Fibroblast of lung (primary cell): Measurements from ENCODE around the gene DEPDC5. TPM values are rescaled to one million over a fixed set of nuclear protein-coding genes. Genes with fewer than 3 reads are reported as not detected.

ENCODE experiments used
- DNase-seq, 2 donors: peaks; one replicate each; pipeline versions ENCODE4 v3.0.0 to v3.0.0-alpha.2; 2010; ENCODE audit warnings: low read depth in 2 of 2
- H2AFZ ChIP-seq: 2 replicates; pipeline ENCODE4 v1.5.1; 2012; ENCODE audit warnings: low read length, control low read depth, inconsistent platforms
- H3K27ac ChIP-seq: 2 replicates; pipeline ENCODE4 v1.5.1; 2011; ENCODE audit warnings: low read length, control low read depth; ENCODE audit not compliant: insufficient read depth
- H3K27me3 ChIP-seq: 2 replicates; pipeline ENCODE4 v1.5.1; 2011; ENCODE audit warnings: mild to moderate bottlenecking, low read length; ENCODE audit not compliant: control insufficient read depth, insufficient read depth
- H3K36me3 ChIP-seq: 2 replicates; pipeline ENCODE4 v1.5.1; 2011; ENCODE audit warnings: low read length; ENCODE audit not compliant: control insufficient read depth, insufficient read depth
- H3K4me1 ChIP-seq: 2 replicates; pipeline ENCODE4 v1.5.1; 2011; ENCODE audit warnings: low read length; ENCODE audit not compliant: control insufficient read depth, insufficient read depth; ENCODE audit errors: extremely low read depth
- H3K4me2 ChIP-seq: 2 replicates; pipeline ENCODE4 v1.5.1; 2011; ENCODE audit warnings: low read length, control low read depth; ENCODE audit not compliant: insufficient read depth; ENCODE audit errors: extremely low read depth
- H3K4me3 ChIP-seq, 4 experiments: fragments of 200-600 bp in 1 of 4; sonication (generic) in 1 of 4; replicated peaks in 1 of 4; 2 replicates each; pipeline ENCODE4 v1.5.1; 2011 to 2016; ENCODE audit warnings: low read length in 4 of 4, low read depth in 3 of 4, mild to moderate bottlenecking in 3 of 4, control low read depth in 2 of 4, inconsistent platforms in 1 of 4, mixed read lengths in 1 of 4; ENCODE audit not compliant: insufficient read depth in 1 of 4; ENCODE audit errors: control extremely low read depth in 1 of 4
- H3K79me2 ChIP-seq: 2 replicates; pipeline ENCODE4 v1.5.1; 2012; ENCODE audit warnings: mild to moderate bottlenecking, low read length, inconsistent platforms; ENCODE audit not compliant: control insufficient read depth, insufficient read depth
- H3K9ac ChIP-seq: 2 replicates; pipeline ENCODE4 v1.5.1; 2011; ENCODE audit warnings: mild to moderate bottlenecking, low read length, control low read depth; ENCODE audit not compliant: insufficient read depth
- H3K9me3 ChIP-seq: 2 replicates; pipeline ENCODE4 v1.5.1; 2012; ENCODE audit warnings: low read depth, low read length; ENCODE audit not compliant: control insufficient read depth, insufficient read depth
- H4K20me1 ChIP-seq: 2 replicates; pipeline ENCODE4 v1.5.1; 2011; ENCODE audit warnings: low read length; ENCODE audit not compliant: control insufficient read depth, insufficient read depth; ENCODE audit errors: extremely low read depth
- EZH2 ChIP-seq: IDR thresholded peaks from 2 replicates; pipeline ENCODE4 v1.5.1; 2012; ENCODE audit warnings: low read length, control low read depth, mild to moderate bottlenecking; ENCODE audit errors: missing control alignments
- polyA plus RNA-seq, 2 donors: library from polyadenylated mRNA; depleted of rRNA in 1 of 2; stranded (reverse) in 1 of 2; unstranded in 1 of 2; fragments of >200 nt; gene quantifications; 2 replicates each; pipeline ENCODE4 v1.2.1, GENCODE V29; 2011 to 2012; ENCODE audit warnings: missing spikeins in 1 of 2
- total RNA-seq: library from RNA; depleted of rRNA; stranded (reverse); fragments of >200 nt; gene quantifications from 2 replicates; pipeline ENCODE4 v1.2.1, GENCODE V29; 2014
- TF ChIP-seq, protein P1 (sequence below), 2 donors: IDR thresholded peaks in 1 of 2; conservative IDR thresholded peaks in 1 of 2; 1 replicate in 1 of 2; 2 replicates in 1 of 2; pipeline ENCODE4 v1.5.1; 2011 to 2012; ENCODE audit warnings: low read length in 2 of 2, control low read depth in 1 of 2, inconsistent platforms in 1 of 2, low read depth in 1 of 2, mild to moderate bottlenecking in 1 of 2

The DEPDC5 gene
- total and polyA plus RNA-seq, 2 donors (not counting 1 experiment from before 2014, with no cell fraction given): 10.4 to 10.7 TPM

DNA sequence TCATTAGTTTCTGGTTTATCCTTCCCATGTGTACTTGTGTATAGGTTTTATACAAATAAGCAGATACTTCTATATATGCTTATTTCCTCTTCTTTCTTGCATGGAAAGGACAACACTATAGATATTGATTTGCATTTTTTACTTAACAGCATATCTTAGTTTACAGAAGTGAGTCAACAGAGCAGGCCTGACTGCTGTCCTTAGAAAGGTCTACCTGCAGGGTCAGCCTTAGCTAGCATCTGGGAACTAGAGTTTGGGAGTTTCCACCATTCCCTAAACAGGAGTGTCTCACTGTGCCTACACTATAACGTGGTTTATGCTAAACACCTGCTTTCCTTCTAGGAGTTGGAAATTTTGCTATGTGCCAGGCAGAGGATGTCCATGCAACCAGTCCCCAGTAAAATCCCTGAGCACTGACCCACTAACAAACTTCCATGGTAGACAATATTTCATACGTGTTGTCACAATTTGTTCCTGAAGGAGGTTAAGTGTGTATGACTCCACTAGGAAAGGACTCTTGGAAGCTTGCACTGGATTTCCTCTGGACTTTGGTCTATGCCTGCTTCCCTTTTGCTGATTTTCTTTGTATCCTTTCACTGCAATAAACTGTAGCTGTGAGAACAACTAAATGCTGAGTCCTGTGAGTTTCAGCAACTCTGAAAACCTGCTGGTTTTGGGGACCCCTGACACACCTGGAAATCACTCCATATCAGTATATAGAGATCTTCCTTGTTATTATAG, 21.6 kb upstream of the DEPDC5 start:
- no peak for TF ChIP-seq EZH2
- TF ChIP-seq, protein P1, sequence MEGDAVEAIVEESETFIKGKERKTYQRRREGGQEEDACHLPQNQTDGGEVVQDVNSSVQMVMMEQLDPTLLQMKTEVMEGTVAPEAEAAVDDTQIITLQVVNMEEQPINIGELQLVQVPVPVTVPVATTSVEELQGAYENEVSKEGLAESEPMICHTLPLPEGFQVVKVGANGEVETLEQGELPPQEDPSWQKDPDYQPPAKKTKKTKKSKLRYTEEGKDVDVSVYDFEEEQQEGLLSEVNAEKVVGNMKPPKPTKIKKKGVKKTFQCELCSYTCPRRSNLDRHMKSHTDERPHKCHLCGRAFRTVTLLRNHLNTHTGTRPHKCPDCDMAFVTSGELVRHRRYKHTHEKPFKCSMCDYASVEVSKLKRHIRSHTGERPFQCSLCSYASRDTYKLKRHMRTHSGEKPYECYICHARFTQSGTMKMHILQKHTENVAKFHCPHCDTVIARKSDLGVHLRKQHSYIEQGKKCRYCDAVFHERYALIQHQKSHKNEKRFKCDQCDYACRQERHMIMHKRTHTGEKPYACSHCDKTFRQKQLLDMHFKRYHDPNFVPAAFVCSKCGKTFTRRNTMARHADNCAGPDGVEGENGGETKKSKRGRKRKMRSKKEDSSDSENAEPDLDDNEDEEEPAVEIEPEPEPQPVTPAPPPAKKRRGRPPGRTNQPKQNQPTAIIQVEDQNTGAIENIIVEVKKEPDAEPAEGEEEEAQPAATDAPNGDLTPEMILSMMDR (conservative IDR thresholded peaks at IDR 0.05 in 1 of 2, IDR thresholded peaks at IDR 0.05 in 1 of 2; ENCODE audit: low read depth in 1 of 2, low read length in 2 of 2): no peak
- no peaks in the 10 kb centered on the region for H3K9me3 ChIP-seq

DNA sequence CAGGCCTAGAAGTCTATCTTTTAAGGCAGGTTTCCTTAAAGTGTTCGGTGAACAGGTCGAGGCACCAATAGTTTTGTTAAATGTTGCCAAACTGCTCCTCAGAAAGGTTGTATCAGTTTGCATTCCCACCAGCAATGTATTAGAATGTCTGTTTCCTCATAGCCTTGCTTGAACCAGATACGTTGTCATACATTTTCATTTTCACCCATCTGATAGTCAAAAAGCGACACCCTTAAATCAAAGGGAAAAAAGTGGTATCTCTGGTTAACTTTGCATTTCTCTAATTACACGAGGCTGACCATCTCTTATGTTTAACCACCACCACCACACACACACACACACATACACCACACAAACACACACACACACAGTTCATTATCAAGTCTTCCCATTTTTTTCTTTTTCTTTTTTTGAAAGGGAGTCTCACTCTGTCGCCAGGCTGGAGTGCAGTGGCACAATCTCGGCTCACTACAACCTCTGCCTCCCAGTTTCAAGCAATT, 20.2 kb upstream of the DEPDC5 start:
- Histone ChIP-seq H2AFZ (no peak overlapping the region), H3K27ac (no peak overlapping the region), H3K27me3 (no peaks in the 10 kb centered on the region), H3K9ac (no peak overlapping the region), H3K4me2 (no peak overlapping the region), H3K4me3 (no peak overlapping the region), H3K36me3 (no peaks in the 10 kb centered on the region), H4K20me1 (no peaks in the 10 kb centered on the region), H3K9me3 (no peaks in the 10 kb centered on the region), H3K4me1 (no peaks in the 10 kb centered on the region), H3K79me2 (peaks cover 23% of the 10 kb centered on the region)
- TF ChIP-seq, protein P1 (conservative IDR thresholded peaks at IDR 0.05 in 1 of 2, IDR thresholded peaks at IDR 0.05 in 1 of 2; ENCODE audit: low read depth in 1 of 2, low read length in 2 of 2): no peak
- TF ChIP-seq EZH2: no peak
- DNase-seq: no peak

More for the DNA sequence above, 21.6 kb upstream of the DEPDC5 start:
- DNase-seq: no peak
- no peaks in the 10 kb centered on the region for H3K27me3 ChIP-seq
- H3K79me2 ChIP-seq: peaks cover 21% of the 10 kb centered on the region
- H3K4me1 ChIP-seq: no peaks in the 10 kb centered on the region
- no peaks in the 10 kb centered on the region for H4K20me1 ChIP-seq
- H3K4me2 ChIP-seq: no peak overlapping the region
- H3K36me3 ChIP-seq: no peaks in the 10 kb centered on the region
- H3K4me3 ChIP-seq: no peak overlapping the region
- no peak overlapping the region for H3K9ac ChIP-seq
- H2AFZ ChIP-seq: no peak overlapping the region
- H3K27ac ChIP-seq: no peak overlapping the region

DNA sequence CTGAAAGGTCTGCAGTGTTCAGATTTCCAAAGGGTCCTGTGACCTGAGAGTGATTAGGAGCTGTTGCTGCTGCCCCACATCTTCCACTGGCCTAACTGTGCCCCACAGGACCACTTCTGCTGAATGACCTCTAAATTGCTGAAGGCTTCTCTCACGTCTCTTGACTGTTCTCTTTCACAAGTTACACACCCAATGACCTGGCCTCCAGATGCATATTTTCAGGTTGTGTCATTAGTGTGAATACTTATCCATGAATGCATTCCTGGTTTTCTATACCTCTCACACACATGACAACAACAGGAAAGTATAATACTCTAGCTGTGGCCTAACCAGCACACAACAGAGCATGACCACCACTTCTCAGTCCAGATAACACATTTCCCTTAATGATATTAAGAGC, 19.3 kb upstream of the DEPDC5 start:
- no peak for TF ChIP-seq EZH2
- TF ChIP-seq, protein P1 (conservative IDR thresholded peaks at IDR 0.05 in 1 of 2, IDR thresholded peaks at IDR 0.05 in 1 of 2; ENCODE audit: low read depth in 1 of 2, low read length in 2 of 2): no peak
- Histone ChIP-seq H3K27ac (peak overlapping the region; percentile 4), H3K9ac (no peak overlapping the region), H3K27me3 (no peaks in the 10 kb centered on the region), H3K4me1 (no peaks in the 10 kb centered on the region), H3K4me2 (peak overlapping the region; percentile 26), H4K20me1 (no peaks in the 10 kb centered on the region), H3K36me3 (no peaks in the 10 kb centered on the region), H3K9me3 (no peaks in the 10 kb centered on the region), H3K79me2 (peaks cover 23% of the 10 kb centered on the region), H2AFZ (no peak overlapping the region), H3K4me3 (no peak overlapping the region)
- peak; percentile 48 to 84 for DNase-seq
